Brain microvascular endothelial cell (primary cell): ENCODE results near the gene ZNF154.
"Not testable (repeated sequence)": the region's sequence is repeated elsewhere in the genome, so short reads cannot be mapped to it uniquely, and the experiment has no call there.

Source experiments
- DNase-seq: peaks from one replicate; pipeline ENCODE4 v3.0.0-alpha.2; 2020
- H3K27ac ChIP-seq: fragments of 250-450 bp; sonication (Bioruptor Pico); 2 replicates; pipeline ENCODE4 v1.5.1; 2020; ENCODE audit warnings: mild to moderate bottlenecking, moderate library complexity
- H3K27me3 ChIP-seq: fragments of 250-450 bp; sonication (Bioruptor Pico); replicated peaks from 2 replicates; pipeline ENCODE4 v1.5.1; 2020; ENCODE audit warnings: mild to moderate bottlenecking
- H3K36me3 ChIP-seq: fragments of 250-450 bp; sonication (Bioruptor Pico); replicated peaks from 2 replicates; pipeline ENCODE4 v1.5.1; 2020; ENCODE audit warnings: mild to moderate bottlenecking
- H3K4me3 ChIP-seq: 2 replicates; pipeline ENCODE4 v1.5.1; 2011; ENCODE audit warnings: low read depth, mild to moderate bottlenecking, control low read depth, low read length, moderate library complexity
- CTCF ChIP-seq: IDR thresholded peaks from 2 replicates; pipeline ENCODE4 v1.5.1; 2011; ENCODE audit warnings: low read depth, mild to moderate bottlenecking, moderate library complexity, low read length, control low read depth, inconsistent platforms; ENCODE audit errors: missing control alignments
- in situ Hi-C: cut with HindIII; loops from 2 replicates; pipeline ENCODE4 v1.10.0; 2017; ENCODE audit warnings: low sequenced_read_pairs, low pct_ligation_motif_present

Gene ZNF154

GRCh38 chr19:57747472-57747807 is 38.4 kb upstream of the ZNF154 start:
- in situ Hi-C loops, result no loop called here
- no peaks in the 10 kb centered on the region for H3K27me3 ChIP-seq
- H3K27ac ChIP-seq, result no peak overlapping the region
- H3K4me3 ChIP-seq, result peak overlapping the region; percentile 99
- peaks cover 25% of the 10 kb centered on the region for H3K36me3 ChIP-seq
- DNase-seq, result no peak
- TF ChIP-seq CTCF, result no peak

GRCh38 chr19:57746580-57747471 is 37.8 kb upstream of the ZNF154 start, which contains the start of gene ZNF776:
Gene ZNF776 (plus strand): TSS chr19:57746815. CDS start chr19:57747059, 244 bp downstream.
- DNase-seq, result peak; percentile 94
- H3K4me3 ChIP-seq, result peak within 1 kb of the TSS; percentile 99
- in situ Hi-C loops, result no loop called here
- peak within 1 kb of the TSS; percentile 50 for H3K27ac ChIP-seq
- no peaks in the 10 kb centered on the region for H3K27me3 ChIP-seq
- TF ChIP-seq CTCF, result no peak
- H3K36me3 ChIP-seq, result peaks cover 19% of the 10 kb centered on the region

GRCh38 chr19:57738770-57739169 is 29.8 kb upstream of the ZNF154 start:
- in situ Hi-C loops, result not testable (repeated sequence)

GRCh38 chr19:57738320-57738719 is 29.3 kb upstream of the ZNF154 start:
- peak; percentile 62 for TF ChIP-seq CTCF
- H3K27ac ChIP-seq, H3K27me3 ChIP-seq, H3K4me3 ChIP-seq, H3K36me3 ChIP-seq, in situ Hi-C loops: not testable (repeated sequence)
- DNase-seq, result peak; percentile 70

More at GRCh38 chr19:57738770-57739169, 29.8 kb upstream of the ZNF154 start:
- not testable (repeated sequence) for H3K4me3 ChIP-seq, H3K27me3 ChIP-seq, H3K36me3 ChIP-seq, H3K27ac ChIP-seq, DNase-seq

GRCh38 chr19:57720878-57721277 is 11.9 kb upstream of the ZNF154 start:
- peaks cover 38% of the 10 kb centered on the region for H3K36me3 ChIP-seq
- in situ Hi-C loops, result no loop called here

More at GRCh38 chr19:57720878-57721277, 11.9 kb upstream of the ZNF154 start:
- TF ChIP-seq CTCF, result no peak
- DNase-seq, result no peak
- no peak overlapping the region for H3K4me3 ChIP-seq
- no peaks in the 10 kb centered on the region for H3K27me3 ChIP-seq
- no peak overlapping the region for H3K27ac ChIP-seq
